ENCODE results near the gene DCDC1. TPM values are rescaled to one million over a fixed set of nuclear protein-coding genes. Genes with fewer than 3 reads are reported as not detected.
"Not testable (repeated sequence)": the region's sequence is repeated elsewhere in the genome, so short reads cannot be mapped to it uniquely, and the experiment has no call there.

Gene DCDC1
- total and polyA plus RNA-seq, 4 donors = 3.1 to 9.8 (median 5.8) TPM

DNA sequence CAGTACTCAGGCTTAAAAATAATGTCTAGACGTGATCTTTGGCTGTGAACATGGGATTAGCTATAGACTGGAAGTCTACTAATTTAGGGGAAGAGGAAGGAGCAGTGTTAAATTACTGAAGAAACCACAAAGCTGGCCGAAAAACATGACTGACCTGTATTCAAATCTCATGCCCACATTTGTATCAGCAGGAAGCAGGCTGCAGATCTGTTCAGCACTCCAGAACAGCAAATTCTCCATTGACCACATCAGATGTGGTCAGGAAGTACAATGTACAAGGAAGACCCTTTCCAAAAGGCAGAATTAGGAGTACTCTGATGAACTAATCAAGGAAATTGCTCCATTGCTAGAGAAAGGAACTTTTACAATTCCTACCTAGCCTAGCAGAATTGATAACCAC lies 31.7 kb downstream of the DCDC1 start:
- no peaks in the 10 kb centered on the region for H3K27me3 ChIP-seq (ENCODE audit: control insufficient read depth, insufficient read depth, low read length)
- no peak overlapping the region for H3K4me3 ChIP-seq (ENCODE audit: low read depth, low read length)
- H3K9me3 ChIP-seq (ENCODE audit: control insufficient read depth, insufficient read depth, low read length) = no peaks in the 10 kb centered on the region
- H3K4me1 ChIP-seq (ENCODE audit: control insufficient read depth, insufficient read depth, low read length) = no peaks in the 10 kb centered on the region
- no peaks in the 10 kb centered on the region for H3K36me3 ChIP-seq (ENCODE audit: control insufficient read depth, insufficient read depth, low read length)
- 100% methylated on average over 2 of the region's 2 CpGs for WGBS (ENCODE audit: insufficient coverage)
- H3K27ac ChIP-seq (ENCODE audit: low read depth, low read length) = no peak overlapping the region
- DNase-seq (ENCODE audit: low read depth in 4 of 6, low spot score in 6 of 6) = no peak

DNA sequence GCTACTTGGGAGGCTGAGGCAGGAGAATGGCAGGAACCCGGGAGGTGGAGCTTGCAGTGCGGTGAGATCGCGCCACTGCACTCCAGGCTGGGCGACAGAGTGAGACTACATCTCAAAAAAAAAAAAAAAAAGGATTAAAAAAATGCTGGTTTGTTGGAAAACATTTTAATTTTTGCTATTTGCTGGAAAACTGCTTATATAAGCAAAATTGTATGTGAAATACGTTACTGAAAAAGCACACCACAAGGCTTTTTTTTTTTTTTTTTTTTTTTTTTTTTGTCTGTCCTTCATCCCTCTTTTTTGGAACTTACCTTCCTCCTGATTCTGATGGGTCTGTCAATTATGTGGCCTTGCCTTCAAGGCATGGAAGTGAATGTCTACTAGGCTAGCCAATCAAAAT lies 40.8 kb downstream of the DCDC1 start:
- no CpG with 5 or more reads among the region's 6 CpGs for WGBS (ENCODE audit: insufficient coverage)

GRCh38 chr11:31327417-31327816 lies 42.1 kb downstream of the DCDC1 start:
- 96% methylated on average over 2 of the region's 3 CpGs for WGBS (ENCODE audit: insufficient coverage)
- Histone ChIP-seq H3K36me3 (ENCODE audit: control insufficient read depth, insufficient read depth, low read length) (no peaks in the 10 kb centered on the region), H3K9me3 (ENCODE audit: control insufficient read depth, insufficient read depth, low read length) (no peaks in the 10 kb centered on the region), H3K27me3 (ENCODE audit: control insufficient read depth, insufficient read depth, low read length) (no peaks in the 10 kb centered on the region), H3K27ac (ENCODE audit: low read depth, low read length) (no peak overlapping the region), H3K4me1 (ENCODE audit: control insufficient read depth, insufficient read depth, low read length) (no peaks in the 10 kb centered on the region), H3K4me3 (ENCODE audit: low read depth, low read length) (no peak overlapping the region)
- no peak for DNase-seq (ENCODE audit: low read depth in 4 of 6, low spot score in 6 of 6)

More for the DNA sequence above, 40.8 kb downstream of the DCDC1 start:
- no peaks in the 10 kb centered on the region for H3K27me3 ChIP-seq (ENCODE audit: control insufficient read depth, insufficient read depth, low read length)
- H3K4me1 ChIP-seq (ENCODE audit: control insufficient read depth, insufficient read depth, low read length) = no peaks in the 10 kb centered on the region
- H3K36me3 ChIP-seq (ENCODE audit: control insufficient read depth, insufficient read depth, low read length) = no peaks in the 10 kb centered on the region
- no peak overlapping the region for H3K4me3 ChIP-seq (ENCODE audit: low read depth, low read length)
- DNase-seq (ENCODE audit: low read depth in 4 of 6, low spot score in 6 of 6) = no peak
- no peaks in the 10 kb centered on the region for H3K9me3 ChIP-seq (ENCODE audit: control insufficient read depth, insufficient read depth, low read length)
- H3K27ac ChIP-seq (ENCODE audit: low read depth, low read length) = no peak overlapping the region

DNA sequence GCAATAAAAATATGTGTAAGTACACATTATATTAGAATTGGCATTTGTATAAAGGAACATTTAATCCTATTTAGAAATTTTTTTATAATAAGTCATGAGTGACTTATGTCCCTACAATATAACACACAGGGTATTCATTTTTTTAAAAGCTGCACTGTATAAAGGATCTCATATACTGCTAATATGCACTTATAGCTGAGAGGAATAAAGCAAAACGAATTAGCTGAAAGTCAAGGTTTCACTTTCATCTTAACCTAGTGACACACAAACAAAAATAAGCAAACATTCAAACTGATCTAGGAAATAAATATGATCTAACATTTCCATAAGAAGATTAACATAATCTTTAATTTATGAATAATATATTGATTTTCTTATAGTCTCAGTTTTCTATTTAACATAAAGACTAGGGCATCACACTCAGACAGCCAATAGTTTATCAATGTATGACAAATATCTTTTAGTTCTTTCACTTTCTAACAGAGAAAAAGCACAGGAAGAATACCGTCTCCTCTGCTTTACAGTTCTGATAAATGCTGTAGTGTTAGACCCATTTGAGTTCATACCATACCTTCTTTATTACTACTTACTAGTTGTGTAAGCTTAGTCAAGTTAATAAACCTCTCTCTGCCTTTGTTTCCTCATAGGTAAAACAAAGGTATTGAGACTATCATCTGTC lies 42.9 kb downstream of the DCDC1 start:
- DNase-seq (ENCODE audit: low read depth in 4 of 6, low spot score in 6 of 6) = no peak
- no peaks in the 10 kb centered on the region for H3K36me3 ChIP-seq (ENCODE audit: control insufficient read depth, insufficient read depth, low read length)
- no CpG with 5 or more reads among the region's 2 CpGs for WGBS (ENCODE audit: insufficient coverage)
- H3K9me3 ChIP-seq (ENCODE audit: control insufficient read depth, insufficient read depth, low read length) = no peaks in the 10 kb centered on the region
- H3K27me3 ChIP-seq (ENCODE audit: control insufficient read depth, insufficient read depth, low read length) = no peaks in the 10 kb centered on the region
- H3K27ac ChIP-seq (ENCODE audit: low read depth, low read length) = no peak overlapping the region
- H3K4me3 ChIP-seq (ENCODE audit: low read depth, low read length) = no peak overlapping the region
- no peaks in the 10 kb centered on the region for H3K4me1 ChIP-seq (ENCODE audit: control insufficient read depth, insufficient read depth, low read length)

- no peaks in the 10 kb centered on the region for H3K27me3 ChIP-seq (ENCODE audit: control insufficient read depth, insufficient read depth, low read length)
- H3K4me3 ChIP-seq (ENCODE audit: low read depth, low read length) = no peak overlapping the region
- H3K27ac ChIP-seq (ENCODE audit: low read depth, low read length) = no peak overlapping the region
- no peaks in the 10 kb centered on the region for H3K36me3 ChIP-seq (ENCODE audit: control insufficient read depth, insufficient read depth, low read length)
- no peak for DNase-seq (ENCODE audit: low read depth in 4 of 6, low spot score in 6 of 6)
- no peaks in the 10 kb centered on the region for H3K9me3 ChIP-seq (ENCODE audit: control insufficient read depth, insufficient read depth, low read length)
- no peaks in the 10 kb centered on the region for H3K4me1 ChIP-seq (ENCODE audit: control insufficient read depth, insufficient read depth, low read length)
Measured at GRCh38 chr11:31325160-31325559, 44.4 kb downstream of the DCDC1 start.

DNA sequence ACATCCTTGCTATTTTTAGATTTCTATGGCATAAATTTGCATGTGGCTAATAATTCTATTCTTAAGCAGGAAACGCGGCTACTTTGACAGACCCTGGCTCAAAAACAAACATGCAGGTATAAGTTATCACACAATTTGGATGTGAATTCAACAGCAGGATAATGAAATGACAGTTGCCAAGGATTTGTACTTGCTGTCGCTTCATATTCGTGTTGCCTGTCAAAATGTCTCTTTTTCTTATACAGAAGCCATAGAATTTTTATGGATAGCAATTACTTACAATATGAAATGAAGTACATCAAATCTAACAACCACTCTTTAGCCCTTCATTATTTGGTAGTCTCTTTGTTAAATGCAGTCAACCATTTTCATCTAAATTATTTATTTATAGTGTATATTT lies 46.4 kb downstream of the DCDC1 start:
- Histone ChIP-seq H3K27me3 (ENCODE audit: control insufficient read depth, insufficient read depth, low read length) (no peaks in the 10 kb centered on the region), H3K9me3 (ENCODE audit: control insufficient read depth, insufficient read depth, low read length) (no peaks in the 10 kb centered on the region), H3K4me1 (ENCODE audit: control insufficient read depth, insufficient read depth, low read length) (no peaks in the 10 kb centered on the region), H3K36me3 (ENCODE audit: control insufficient read depth, insufficient read depth, low read length) (no peaks in the 10 kb centered on the region), H3K27ac (ENCODE audit: low read depth, low read length) (no peak overlapping the region), H3K4me3 (ENCODE audit: low read depth, low read length) (no peak overlapping the region)
- DNase-seq (ENCODE audit: low read depth in 4 of 6, low spot score in 6 of 6) = no peak
- no CpG with 5 or more reads among the region's 4 CpGs for WGBS (ENCODE audit: insufficient coverage)

DNA sequence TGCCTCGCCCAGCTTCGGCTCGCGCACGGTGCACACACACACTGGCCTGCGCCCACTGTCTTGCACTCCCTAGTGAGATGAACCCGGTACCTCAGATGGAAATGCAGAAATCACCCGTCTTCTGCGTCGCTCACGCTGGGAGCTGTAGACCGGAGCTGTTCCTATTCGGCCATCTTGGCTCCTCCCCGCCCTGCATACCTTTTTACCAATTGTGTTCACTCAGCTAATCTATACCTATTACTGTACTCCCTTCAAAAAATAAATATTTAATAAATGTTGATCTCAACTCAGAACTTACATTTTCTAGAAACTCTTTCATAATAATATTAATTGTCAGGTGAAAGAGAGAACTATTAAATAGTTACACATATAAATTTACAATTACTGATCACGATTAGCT lies 48.0 kb downstream of the DCDC1 start:
- not testable (repeated sequence) for H3K27ac ChIP-seq (ENCODE audit: low read depth, low read length); DNase-seq (ENCODE audit: low read depth in 4 of 6, low spot score in 6 of 6); H3K4me3 ChIP-seq (ENCODE audit: low read depth, low read length); H3K9me3 ChIP-seq (ENCODE audit: control insufficient read depth, insufficient read depth, low read length); H3K36me3 ChIP-seq (ENCODE audit: control insufficient read depth, insufficient read depth, low read length); H3K27me3 ChIP-seq (ENCODE audit: control insufficient read depth, insufficient read depth, low read length); H3K4me1 ChIP-seq (ENCODE audit: control insufficient read depth, insufficient read depth, low read length)
- 100% methylated on average over 8 of the region's 15 CpGs for WGBS (ENCODE audit: insufficient coverage)

DNA sequence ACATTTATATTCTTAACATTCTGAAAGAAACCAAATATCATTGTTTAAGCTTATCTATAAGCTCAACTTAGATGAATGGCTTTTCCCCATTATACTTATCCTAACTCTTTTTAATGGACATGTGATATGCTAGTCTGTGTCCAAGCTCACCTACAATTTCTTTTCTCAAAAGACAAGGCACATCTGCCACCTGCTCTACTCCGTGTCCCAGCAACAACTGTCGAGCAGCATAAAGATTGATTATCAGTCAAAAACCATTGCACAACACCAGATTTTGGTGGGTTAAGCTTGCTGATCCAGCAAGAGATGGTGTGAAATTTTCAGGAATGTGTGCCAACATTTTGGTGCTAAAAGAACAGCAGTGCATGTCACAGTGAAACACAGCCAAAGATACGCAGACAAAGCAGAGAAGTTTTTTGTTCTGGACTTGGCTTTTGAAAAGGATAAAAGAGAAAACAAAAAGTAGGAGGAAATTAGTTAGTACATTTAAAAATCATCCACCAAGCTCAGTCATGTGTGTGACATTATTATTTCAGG lies 65.8 kb downstream of the DCDC1 start:
- H3K4me1 ChIP-seq (ENCODE audit: control insufficient read depth, insufficient read depth, low read length) = no peaks in the 10 kb centered on the region
- H3K27ac ChIP-seq (ENCODE audit: low read depth, low read length) = no peak overlapping the region
- no peak overlapping the region for H3K4me3 ChIP-seq (ENCODE audit: low read depth, low read length)
- peak in 2 of 6 donors; percentile 14 to 67 for DNase-seq (ENCODE audit: low read depth in 4 of 6, low spot score in 6 of 6)
- no peaks in the 10 kb centered on the region for H3K9me3 ChIP-seq (ENCODE audit: control insufficient read depth, insufficient read depth, low read length)
- H3K36me3 ChIP-seq (ENCODE audit: control insufficient read depth, insufficient read depth, low read length) = no peaks in the 10 kb centered on the region
- H3K27me3 ChIP-seq (ENCODE audit: control insufficient read depth, insufficient read depth, low read length) = no peaks in the 10 kb centered on the region
- no CpG with 5 or more reads among the region's 3 CpGs for WGBS (ENCODE audit: insufficient coverage)

- DNase-seq (ENCODE audit: low read depth in 4 of 6, low spot score in 6 of 6) = no peak
- Histone ChIP-seq H3K4me3 (ENCODE audit: low read depth, low read length) (no peak overlapping the region), H3K36me3 (ENCODE audit: control insufficient read depth, insufficient read depth, low read length) (no peaks in the 10 kb centered on the region), H3K4me1 (ENCODE audit: control insufficient read depth, insufficient read depth, low read length) (no peaks in the 10 kb centered on the region), H3K9me3 (ENCODE audit: control insufficient read depth, insufficient read depth, low read length) (no peaks in the 10 kb centered on the region), H3K27me3 (ENCODE audit: control insufficient read depth, insufficient read depth, low read length) (no peaks in the 10 kb centered on the region), H3K27ac (ENCODE audit: low read depth, low read length) (no peak overlapping the region)
- 100% methylated on average over 1 of the region's 5 CpGs for WGBS (ENCODE audit: insufficient coverage)
Measured at GRCh38 chr11:31301549-31302510, 67.7 kb downstream of the DCDC1 start.
